Uterus (tissue), 4 donors: ENCODE results near the gene ERC2. TPM values are rescaled to one million over a fixed set of nuclear protein-coding genes. Genes with fewer than 3 reads are reported as not detected.

ENCODE experiments used
- DNase-seq, 2 donors: peaks; one replicate each; pipeline ENCODE4 v3.0.0-alpha.2; 2019 to 2020
- H3K27ac ChIP-seq, 2 donors: fragments of 200-600 bp; sonication (generic); 1 replicate in 1 of 2; 2 replicates in 1 of 2; pipeline ENCODE4 v1.5.1; 2016 to 2018
- H3K27me3 ChIP-seq, 2 donors: fragments of 200-600 bp; sonication (generic); one replicate each; pipeline ENCODE4 v1.5.1; 2018 to 2019; ENCODE audit warnings: control low read depth in 1 of 2
- H3K36me3 ChIP-seq, 2 donors: fragments of 200-600 bp; sonication (generic); one replicate each; pipeline ENCODE4 v1.5.1; 2019; ENCODE audit warnings: control low read depth in 1 of 2
- H3K4me1 ChIP-seq, 2 donors: fragments of 200-600 bp; sonication (generic); one replicate each; pipeline ENCODE4 v1.5.1; 2018 to 2019; ENCODE audit warnings: control low read depth in 1 of 2
- H3K4me3 ChIP-seq, 2 donors: fragments of 200-600 bp; sonication (generic); 1 replicate in 1 of 2; 2 replicates in 1 of 2; pipeline ENCODE4 v1.5.1; 2018 to 2019; ENCODE audit warnings: mild to moderate bottlenecking in 1 of 2
- H3K9me3 ChIP-seq, 2 donors: fragments of 200-600 bp; sonication (generic); one replicate each; pipeline ENCODE4 v1.5.1; 2019; ENCODE audit warnings: control low read depth in 1 of 2
- CTCF ChIP-seq, 4 experiments: fragments of 200-600 bp in 2 of 4; fragments of 450-650 bp in 2 of 4; sonication (generic) in 2 of 4; IDR thresholded peaks; one replicate each; pipeline ENCODE4 v1.5.1; 2016 to 2019; ENCODE audit warnings: antibody characterized with exemption in 4 of 4, mild to moderate bottlenecking in 2 of 4, moderate library complexity in 1 of 4
- POLR2A ChIP-seq, 2 donors: fragments of 450-650 bp; IDR thresholded peaks; one replicate each; pipeline ENCODE4 v1.6.1; 2016; ENCODE audit warnings: antibody characterized with exemption in 2 of 2, mild to moderate bottlenecking in 1 of 2, moderate library complexity in 1 of 2
- intact Hi-C: fragments of 100-400 bp; cut with DNase I; formaldehyde crosslinking; loops from one replicate; pipeline ENCODE4 v1.15.1; 2023; ENCODE audit warnings: low total_unique reads
- total RNA-seq, 4 donors: library from RNA; depleted of rRNA in 3 of 4; stranded (reverse); fragments of >200 nt in 3 of 4; gene quantifications; one replicate each; pipeline versions ENCODE4 v1.1.0 to v1.2.4, GENCODE V29; 2014 to 2023
- donor health status: DM: yes; HTN: yes; CAD: no.

Gene ERC2
- total RNA-seq, 4 donors from 2014 or later = 1.7 to 5.5 TPM; not detected in 2

- TF ChIP-seq CTCF (IDR thresholded peaks at IDR 0.05) = no peak
- TF ChIP-seq POLR2A (IDR thresholded peaks at IDR 0.05) = no peak
- H3K4me1 ChIP-seq = no peaks in the 10 kb centered on the region
- H3K36me3 ChIP-seq = no peaks in the 10 kb centered on the region
- H3K9me3 ChIP-seq = no peaks in the 10 kb centered on the region
- H3K27ac ChIP-seq = no peak overlapping the region
- H3K27me3 ChIP-seq = no peaks in the 10 kb centered on the region
- intact Hi-C loops = no loop called here
- no peak overlapping the region for H3K4me3 ChIP-seq
- no peak for DNase-seq
Observed at GRCh38 chr3:56288258-56288657, 180.0 kb downstream of the ERC2 start.

GRCh38 chr3:56282341-56282740 is 185.9 kb downstream of the ERC2 start:
- Histone ChIP-seq H3K4me3 (no peak overlapping the region), H3K27me3 (no peaks in the 10 kb centered on the region), H3K4me1 (no peaks in the 10 kb centered on the region), H3K9me3 (no peaks in the 10 kb centered on the region), H3K36me3 (no peaks in the 10 kb centered on the region), H3K27ac (no peak overlapping the region)
- no peak for TF ChIP-seq CTCF (IDR thresholded peaks at IDR 0.05)
- TF ChIP-seq POLR2A (IDR thresholded peaks at IDR 0.05) = no peak
- intact Hi-C loops = no loop called here
- no peak for DNase-seq

GRCh38 chr3:56277236-56277635 is 191.0 kb downstream of the ERC2 start:
- Histone ChIP-seq H3K4me1 (no peaks in the 10 kb centered on the region), H3K27ac (no peak overlapping the region), H3K9me3 (no peaks in the 10 kb centered on the region), H3K27me3 (no peaks in the 10 kb centered on the region), H3K4me3 (no peak overlapping the region), H3K36me3 (no peaks in the 10 kb centered on the region)
- no peak for TF ChIP-seq CTCF (IDR thresholded peaks at IDR 0.05)
- TF ChIP-seq POLR2A (IDR thresholded peaks at IDR 0.05) = no peak
- no peak for DNase-seq
- intact Hi-C loops = no loop called here

GRCh38 chr3:56275120-56275519 is 193.1 kb downstream of the ERC2 start:
- Histone ChIP-seq H3K36me3 (no peaks in the 10 kb centered on the region), H3K4me3 (no peak overlapping the region), H3K4me1 (no peaks in the 10 kb centered on the region), H3K9me3 (no peaks in the 10 kb centered on the region), H3K27ac (no peak overlapping the region), H3K27me3 (no peaks in the 10 kb centered on the region)
- intact Hi-C loops = no loop called here
- DNase-seq = no peak
- TF ChIP-seq POLR2A (IDR thresholded peaks at IDR 0.05) (no peak), CTCF (IDR thresholded peaks at IDR 0.05) (no peak)

GRCh38 chr3:56269755-56270535 is 198.3 kb downstream of the ERC2 start:
- Histone ChIP-seq H3K4me1 (no peaks in the 10 kb centered on the region), H3K27ac (no peak overlapping the region), H3K4me3 (no peak overlapping the region), H3K36me3 (no peaks in the 10 kb centered on the region), H3K27me3 (no peaks in the 10 kb centered on the region), H3K9me3 (no peaks in the 10 kb centered on the region)
- DNase-seq = no peak
- intact Hi-C loops = no loop called here
- no peak for TF ChIP-seq POLR2A (IDR thresholded peaks at IDR 0.05)
- no peak for TF ChIP-seq CTCF (IDR thresholded peaks at IDR 0.05)
